ENCODE results near the gene BAG1.

DNA sequence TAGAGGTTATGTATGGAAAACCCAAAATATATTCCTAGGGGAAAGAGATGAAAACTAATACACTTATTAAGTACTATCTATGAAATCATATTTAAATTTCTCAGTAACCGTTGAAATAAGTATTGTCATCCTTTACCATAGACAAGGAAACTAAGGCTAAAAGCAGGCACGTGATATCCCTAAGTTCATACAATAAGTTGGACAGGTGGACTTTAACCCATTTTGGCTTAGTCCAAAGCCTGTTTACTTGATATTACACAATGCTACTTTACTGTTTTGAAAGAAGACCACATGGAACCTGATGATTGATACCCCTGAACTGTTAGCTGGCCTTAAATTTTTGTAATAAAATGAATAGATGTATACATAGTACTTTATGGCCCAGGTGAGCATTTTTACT lies 29.3 kb upstream of the BAG1 start:
- TF ChIP-seq, protein P1, sequence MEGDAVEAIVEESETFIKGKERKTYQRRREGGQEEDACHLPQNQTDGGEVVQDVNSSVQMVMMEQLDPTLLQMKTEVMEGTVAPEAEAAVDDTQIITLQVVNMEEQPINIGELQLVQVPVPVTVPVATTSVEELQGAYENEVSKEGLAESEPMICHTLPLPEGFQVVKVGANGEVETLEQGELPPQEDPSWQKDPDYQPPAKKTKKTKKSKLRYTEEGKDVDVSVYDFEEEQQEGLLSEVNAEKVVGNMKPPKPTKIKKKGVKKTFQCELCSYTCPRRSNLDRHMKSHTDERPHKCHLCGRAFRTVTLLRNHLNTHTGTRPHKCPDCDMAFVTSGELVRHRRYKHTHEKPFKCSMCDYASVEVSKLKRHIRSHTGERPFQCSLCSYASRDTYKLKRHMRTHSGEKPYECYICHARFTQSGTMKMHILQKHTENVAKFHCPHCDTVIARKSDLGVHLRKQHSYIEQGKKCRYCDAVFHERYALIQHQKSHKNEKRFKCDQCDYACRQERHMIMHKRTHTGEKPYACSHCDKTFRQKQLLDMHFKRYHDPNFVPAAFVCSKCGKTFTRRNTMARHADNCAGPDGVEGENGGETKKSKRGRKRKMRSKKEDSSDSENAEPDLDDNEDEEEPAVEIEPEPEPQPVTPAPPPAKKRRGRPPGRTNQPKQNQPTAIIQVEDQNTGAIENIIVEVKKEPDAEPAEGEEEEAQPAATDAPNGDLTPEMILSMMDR (CRISPR knock-in tag; IDR thresholded peaks at IDR 0.05): no peak
- no peak for TF ChIP-seq MAFF (IDR thresholded peaks at IDR 0.05; ENCODE audit: low read depth, low read length)
- TF ChIP-seq ISL2 (CRISPR knock-in tag; IDR thresholded peaks at IDR 0.05): no peak
- no peak for TF ChIP-seq POLR2A (IDR thresholded peaks at IDR 0.05; ENCODE audit: insufficient read depth in 1 of 2, low read depth in 2 of 2, low read length in 2 of 2)

Measured in HepG2 (cell line).